Measurements from ENCODE around the gene DOCK4. TPM values are rescaled to one million over a fixed set of nuclear protein-coding genes. Genes with fewer than 3 reads are reported as not detected.

The DOCK4 gene
- polyA plus RNA-seq, 1 donor (not counting 4 experiments of a cell fraction or from before 2014, with no cell fraction given): 13.9 TPM

GRCh38 chr7:112223310-112223709 is 17.1 kb upstream of the DOCK4 start:
- no peaks in the 10 kb centered on the region for H3K36me3 ChIP-seq (ENCODE audit: control insufficient read depth in 2 of 2, extremely low read depth in 1 of 2, insufficient read depth in 2 of 2, low read length in 2 of 2)
- no peaks in the 10 kb centered on the region for H3K27me3 ChIP-seq (ENCODE audit: control insufficient read depth, extremely low read depth, insufficient read depth, low read length)
- H3K4me3 ChIP-seq (ENCODE audit: control insufficient read depth in 2 of 3, extremely low read depth in 1 of 3, insufficient read depth in 2 of 3, low read depth in 1 of 3, low read length in 3 of 3): no peak overlapping the region
- H3K79me2 ChIP-seq (ENCODE audit: control insufficient read depth, insufficient read depth, low read length): peaks cover 42% of the 10 kb centered on the region
- H3K4me1 ChIP-seq (ENCODE audit: control insufficient read depth, extremely low read depth, insufficient read depth, low read length): peaks cover 14% of the 10 kb centered on the region
- dilution Hi-C loops (cut with MboI; ENCODE audit: extremely low pct_ligation_motif_present, low sequenced_read_pairs): no loop called here
- H4K20me1 ChIP-seq (ENCODE audit: control insufficient read depth, extremely low read depth, insufficient read depth, low read length): peaks cover 3% of the 10 kb centered on the region
- H3K9ac ChIP-seq (ENCODE audit: control insufficient read depth, extremely low read depth, insufficient read depth, low read length): no peak overlapping the region
- H2AFZ ChIP-seq (ENCODE audit: control insufficient read depth, low read length): no peak overlapping the region
- no peaks in the 10 kb centered on the region for H3K9me1 ChIP-seq (ENCODE audit: control insufficient read depth, extremely low read depth, insufficient read depth, low read length)
- DNase-seq (ENCODE audit: low read depth, low spot score) (no peak), FAIRE-seq (no peak)
- H3K4me2 ChIP-seq (ENCODE audit: control insufficient read depth, extremely low read depth, insufficient read depth, low read depth, low read length): no peak overlapping the region
- TF ChIP-seq EZH2 (IDR thresholded peaks at IDR 0.05; ENCODE audit: low read length) (no peak), CTCF (optimal IDR thresholded peaks at IDR 0.05 in 1 of 3, IDR thresholded peaks at IDR 0.05 in 1 of 3, conservative IDR thresholded peaks at IDR 0.05 in 1 of 3; ENCODE audit: extremely low read depth in 1 of 3, insufficient read depth in 2 of 3, low read length in 3 of 3) (no peak)
- H3K9me3 ChIP-seq (ENCODE audit: control insufficient read depth, low read depth, low read length): no peaks in the 10 kb centered on the region
- H3K27ac ChIP-seq (ENCODE audit: control insufficient read depth, insufficient read depth, low read length): no peak overlapping the region

- Histone ChIP-seq H3K9ac (ENCODE audit: control insufficient read depth, extremely low read depth, insufficient read depth, low read length) (no peak overlapping the region), H3K27ac (ENCODE audit: control insufficient read depth, insufficient read depth, low read length) (no peak overlapping the region), H3K9me3 (ENCODE audit: control insufficient read depth, low read depth, low read length) (no peaks in the 10 kb centered on the region), H3K9me1 (ENCODE audit: control insufficient read depth, extremely low read depth, insufficient read depth, low read length) (no peaks in the 10 kb centered on the region), H3K36me3 (ENCODE audit: control insufficient read depth in 2 of 2, extremely low read depth in 1 of 2, insufficient read depth in 2 of 2, low read length in 2 of 2) (no peaks in the 10 kb centered on the region), H3K27me3 (ENCODE audit: control insufficient read depth, extremely low read depth, insufficient read depth, low read length) (no peaks in the 10 kb centered on the region), H3K4me2 (ENCODE audit: control insufficient read depth, extremely low read depth, insufficient read depth, low read depth, low read length) (no peak overlapping the region), H3K4me3 (ENCODE audit: control insufficient read depth in 2 of 3, extremely low read depth in 1 of 3, insufficient read depth in 2 of 3, low read depth in 1 of 3, low read length in 3 of 3) (no peak overlapping the region), H2AFZ (ENCODE audit: control insufficient read depth, low read length) (no peak overlapping the region), H3K79me2 (ENCODE audit: control insufficient read depth, insufficient read depth, low read length) (peaks cover 43% of the 10 kb centered on the region), H3K4me1 (ENCODE audit: control insufficient read depth, extremely low read depth, insufficient read depth, low read length) (no peaks in the 10 kb centered on the region), H4K20me1 (ENCODE audit: control insufficient read depth, extremely low read depth, insufficient read depth, low read length) (peaks cover 3% of the 10 kb centered on the region)
- dilution Hi-C loops (cut with MboI; ENCODE audit: extremely low pct_ligation_motif_present, low sequenced_read_pairs): no loop called here
- FAIRE-seq (no peak), DNase-seq (ENCODE audit: low read depth, low spot score) (no peak)
- TF ChIP-seq CTCF (optimal IDR thresholded peaks at IDR 0.05 in 1 of 3, IDR thresholded peaks at IDR 0.05 in 1 of 3, conservative IDR thresholded peaks at IDR 0.05 in 1 of 3; ENCODE audit: extremely low read depth in 1 of 3, insufficient read depth in 2 of 3, low read length in 3 of 3) (no peak), EZH2 (IDR thresholded peaks at IDR 0.05; ENCODE audit: low read length) (no peak)
These were observed 14.8 kb upstream of the DOCK4 start for GRCh38 chr7:112220877-112221434.
